ENCODE results near the gene NHLH2. TPM values are rescaled to one million over a fixed set of nuclear protein-coding genes. Genes with fewer than 3 reads are reported as not detected.
A peak's percentile ranks its signal among the peaks of the same experiment; 100 is the strongest.

The NHLH2 gene
- total RNA-seq, 1 donor from 2014 or later, result 1.9 TPM

DNA sequence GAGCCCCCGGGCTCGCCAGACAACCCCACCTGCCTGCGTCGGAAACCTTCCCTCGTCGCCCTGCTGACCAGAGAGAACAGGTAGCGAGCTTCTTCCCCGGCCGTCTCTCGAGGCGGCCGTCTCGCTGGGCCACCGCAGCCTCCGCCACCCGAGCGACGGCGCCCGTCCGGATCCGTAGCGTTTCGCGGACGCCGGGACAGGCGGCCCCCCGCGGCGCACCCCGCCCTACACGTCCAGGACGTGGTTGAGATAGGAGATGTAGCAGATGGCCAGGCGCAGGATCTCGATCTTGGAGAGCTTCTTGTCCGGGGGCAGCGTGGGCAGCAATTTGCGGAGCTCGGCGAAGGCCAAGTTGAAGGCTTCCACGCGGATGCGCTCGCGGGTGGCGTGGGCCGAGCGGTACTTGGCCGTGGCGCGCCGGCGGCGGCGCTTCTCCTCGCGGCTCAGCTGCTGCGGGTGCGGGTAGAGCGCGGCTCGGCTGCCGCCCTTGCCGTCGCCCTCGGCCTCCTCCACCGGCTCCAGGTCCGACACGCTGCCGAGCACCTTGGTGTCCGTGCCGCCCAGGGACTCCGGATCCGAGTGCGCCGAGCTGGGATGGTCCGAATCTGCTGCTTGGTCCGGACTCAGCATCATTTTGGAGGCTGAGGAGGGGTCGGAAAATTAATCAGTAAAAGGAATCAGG, 3.0 kb downstream of the NHLH2 start:
- peak overlapping the region; percentile 79 for H3K27ac Mint-ChIP-seq
- H3K4me1 Mint-ChIP-seq, result peaks cover 26% of the 10 kb centered on the region
- peaks cover 69% of the 10 kb centered on the region for H3K27me3 Mint-ChIP-seq (ENCODE audit: low read depth)
- no peaks in the 10 kb centered on the region for H3K9me3 Mint-ChIP-seq
- no peaks in the 10 kb centered on the region for H3K36me3 Mint-ChIP-seq
- peak overlapping the region; percentile 70 for H3K4me3 Mint-ChIP-seq
- DNase-seq (ENCODE audit: low spot score in 2 of 2, unreplicated experiment in 2 of 2), result peak in 1 of 2 experiments; percentile 57
- TF ChIP-seq, protein P1, sequence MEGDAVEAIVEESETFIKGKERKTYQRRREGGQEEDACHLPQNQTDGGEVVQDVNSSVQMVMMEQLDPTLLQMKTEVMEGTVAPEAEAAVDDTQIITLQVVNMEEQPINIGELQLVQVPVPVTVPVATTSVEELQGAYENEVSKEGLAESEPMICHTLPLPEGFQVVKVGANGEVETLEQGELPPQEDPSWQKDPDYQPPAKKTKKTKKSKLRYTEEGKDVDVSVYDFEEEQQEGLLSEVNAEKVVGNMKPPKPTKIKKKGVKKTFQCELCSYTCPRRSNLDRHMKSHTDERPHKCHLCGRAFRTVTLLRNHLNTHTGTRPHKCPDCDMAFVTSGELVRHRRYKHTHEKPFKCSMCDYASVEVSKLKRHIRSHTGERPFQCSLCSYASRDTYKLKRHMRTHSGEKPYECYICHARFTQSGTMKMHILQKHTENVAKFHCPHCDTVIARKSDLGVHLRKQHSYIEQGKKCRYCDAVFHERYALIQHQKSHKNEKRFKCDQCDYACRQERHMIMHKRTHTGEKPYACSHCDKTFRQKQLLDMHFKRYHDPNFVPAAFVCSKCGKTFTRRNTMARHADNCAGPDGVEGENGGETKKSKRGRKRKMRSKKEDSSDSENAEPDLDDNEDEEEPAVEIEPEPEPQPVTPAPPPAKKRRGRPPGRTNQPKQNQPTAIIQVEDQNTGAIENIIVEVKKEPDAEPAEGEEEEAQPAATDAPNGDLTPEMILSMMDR (IDR thresholded peaks at IDR 0.05; ENCODE audit: unreplicated experiment), result no peak

- TF ChIP-seq, protein P1 (IDR thresholded peaks at IDR 0.05; ENCODE audit: unreplicated experiment), result no peak
- H3K36me3 Mint-ChIP-seq, result no peaks in the 10 kb centered on the region
- H3K9me3 Mint-ChIP-seq, result no peaks in the 10 kb centered on the region
- peak overlapping the region; percentile 77 for H3K27ac Mint-ChIP-seq
- no peak for DNase-seq (ENCODE audit: low spot score in 2 of 2, unreplicated experiment in 2 of 2)
- peaks cover 64% of the 10 kb centered on the region for H3K27me3 Mint-ChIP-seq (ENCODE audit: low read depth)
- peaks cover 26% of the 10 kb centered on the region for H3K4me1 Mint-ChIP-seq
- H3K4me3 Mint-ChIP-seq, result peak overlapping the region; percentile 70
Observed at GRCh38 chr1:115837341-115837739, 3.6 kb downstream of the NHLH2 start.

GRCh38 chr1:115833856-115834255, 7.1 kb downstream of the NHLH2 start:
- no peaks in the 10 kb centered on the region for H3K36me3 Mint-ChIP-seq
- peaks cover 17% of the 10 kb centered on the region for H3K4me1 Mint-ChIP-seq
- H3K9me3 Mint-ChIP-seq, result no peaks in the 10 kb centered on the region
- no peak for DNase-seq (ENCODE audit: low spot score in 2 of 2, unreplicated experiment in 2 of 2)
- no peak overlapping the region for H3K27ac Mint-ChIP-seq
- peaks cover 33% of the 10 kb centered on the region for H3K27me3 Mint-ChIP-seq (ENCODE audit: low read depth)
- no peak overlapping the region for H3K4me3 Mint-ChIP-seq
- TF ChIP-seq, protein P1 (IDR thresholded peaks at IDR 0.05; ENCODE audit: unreplicated experiment), result no peak

- Mint-ChIP-seq H3K27ac (no peak overlapping the region), H3K9me3 (no peaks in the 10 kb centered on the region), H3K4me3 (no peak overlapping the region), H3K4me1 (peaks cover 25% of the 10 kb centered on the region), H3K27me3 (ENCODE audit: low read depth) (peaks cover 35% of the 10 kb centered on the region), H3K36me3 (no peaks in the 10 kb centered on the region)
- TF ChIP-seq, protein P1 (IDR thresholded peaks at IDR 0.05; ENCODE audit: unreplicated experiment), result no peak
- no peak for DNase-seq (ENCODE audit: low spot score in 2 of 2, unreplicated experiment in 2 of 2)
Observed at GRCh38 chr1:115832651-115833050, 8.3 kb downstream of the NHLH2 start.

GRCh38 chr1:115830963-115831362, 10.0 kb downstream of the NHLH2 start:
- DNase-seq (ENCODE audit: low spot score in 2 of 2, unreplicated experiment in 2 of 2), result no peak
- H3K4me1 Mint-ChIP-seq, result peaks cover 26% of the 10 kb centered on the region
- no peaks in the 10 kb centered on the region for H3K36me3 Mint-ChIP-seq
- TF ChIP-seq, protein P1 (IDR thresholded peaks at IDR 0.05; ENCODE audit: unreplicated experiment), result no peak
- H3K9me3 Mint-ChIP-seq, result no peaks in the 10 kb centered on the region
- H3K4me3 Mint-ChIP-seq, result no peak overlapping the region
- H3K27me3 Mint-ChIP-seq (ENCODE audit: low read depth), result peaks cover 31% of the 10 kb centered on the region
- H3K27ac Mint-ChIP-seq, result no peak overlapping the region
